Coronary artery (tissue), 2 donors: ENCODE measurements around the gene MAP3K14.

Experiments
- DNase-seq: peaks from one replicate; pipeline ENCODE4 v3.0.0-alpha.2; 2017; ENCODE audit warnings: low spot score
- H3K27ac ChIP-seq, 2 donors: fragments of 200-600 bp; sonication (generic); one replicate each; pipeline ENCODE4 v1.5.1; 2016 to 2019
- H3K4me3 ChIP-seq: fragments of 200-600 bp; sonication (generic); 2 replicates; pipeline ENCODE4 v1.5.1; 2016; ENCODE audit warnings: mild to moderate bottlenecking, moderate library complexity
- CTCF ChIP-seq: fragments of 200-600 bp; sonication (generic); IDR thresholded peaks from one replicate; pipeline ENCODE4 v1.5.1; 2019; ENCODE audit warnings: antibody characterized with exemption

The MAP3K14 gene

GRCh38 chr17:45270828-45271418 is 45.9 kb downstream of the MAP3K14 start:
- Histone ChIP-seq H3K27ac (no peak overlapping the region), H3K4me3 (no peak overlapping the region)
- TF ChIP-seq CTCF, result no peak
- DNase-seq, result no peak

GRCh38 chr17:45269912-45270311 is 46.9 kb downstream of the MAP3K14 start:
- no peak for TF ChIP-seq CTCF
- no peak overlapping the region for H3K4me3 ChIP-seq

GRCh38 chr17:45267436-45268055 is 49.3 kb downstream of the MAP3K14 start:
- Histone ChIP-seq H3K27ac (no peak overlapping the region), H3K4me3 (no peak overlapping the region)
- no peak for TF ChIP-seq CTCF
- no peak for DNase-seq

More at GRCh38 chr17:45269912-45270311, 46.9 kb downstream of the MAP3K14 start:
- no peak overlapping the region for H3K27ac ChIP-seq
- DNase-seq, result no peak

- Histone ChIP-seq H3K27ac (no peak overlapping the region), H3K4me3 (no peak overlapping the region)
- TF ChIP-seq CTCF, result no peak
- no peak for DNase-seq
These were observed 50.4 kb downstream of the MAP3K14 start for GRCh38 chr17:45266372-45266926.

GRCh38 chr17:45265821-45266220 is 51.0 kb downstream of the MAP3K14 start:
- H3K4me3 ChIP-seq, result no peak overlapping the region
- no peak for DNase-seq
- TF ChIP-seq CTCF, result no peak
- no peak overlapping the region for H3K27ac ChIP-seq

- Histone ChIP-seq H3K27ac (no peak overlapping the region), H3K4me3 (no peak overlapping the region)
- no peak for DNase-seq
- no peak for TF ChIP-seq CTCF
These were observed 51.8 kb downstream of the MAP3K14 start for GRCh38 chr17:45264988-45265387.

- Histone ChIP-seq H3K27ac (no peak overlapping the region), H3K4me3 (no peak overlapping the region)
- no peak for TF ChIP-seq CTCF
- no peak for DNase-seq
These were observed 52.4 kb downstream of the MAP3K14 start for GRCh38 chr17:45264430-45264829.
